ENCODE measurements around the gene TEX30. TPM values are rescaled to one million over a fixed set of nuclear protein-coding genes. Genes with fewer than 3 reads are reported as not detected.
"Not testable (repeated sequence)": the region's sequence is repeated elsewhere in the genome, so short reads cannot be mapped to it uniquely, and the experiment has no call there.

Gene TEX30
- total RNA-seq, 1 experiment from 2014 or later = 16.1 TPM

- peak; percentile 26 for DNase-seq
Observed at GRCh38 chr13:102793611-102794355, 20.2 kb upstream of the TEX30 start.

GRCh38 chr13:102792396-102792795 is 18.8 kb upstream of the TEX30 start:
- H3K4me3 ChIP-seq (ENCODE audit: insufficient read depth, low read depth, low read length) = no peak overlapping the region
- H3K36me3 ChIP-seq (replicated peaks; ENCODE audit: control insufficient read depth, insufficient read depth, low read length) = no peaks in the 10 kb centered on the region
- DNase-seq = no peak
- H3K27me3 ChIP-seq (ENCODE audit: control insufficient read depth, insufficient read depth, low read length) = no peaks in the 10 kb centered on the region

More at GRCh38 chr13:102793611-102794355, 20.2 kb upstream of the TEX30 start:
- Histone ChIP-seq H3K36me3 (replicated peaks; ENCODE audit: control insufficient read depth, insufficient read depth, low read length) (no peaks in the 10 kb centered on the region), H3K27me3 (ENCODE audit: control insufficient read depth, insufficient read depth, low read length) (peaks cover 3% of the 10 kb centered on the region; the same call in 1 of the 2 replicates), H3K4me3 (ENCODE audit: insufficient read depth, low read depth, low read length) (no peak overlapping the region)

- DNase-seq = no peak
- no peaks in the 10 kb centered on the region; the same call in 1 of the 2 replicates for H3K36me3 ChIP-seq (replicated peaks; ENCODE audit: control insufficient read depth, insufficient read depth, low read length)
- H3K27me3 ChIP-seq (ENCODE audit: control insufficient read depth, insufficient read depth, low read length) = no peaks in the 10 kb centered on the region
- H3K4me3 ChIP-seq (ENCODE audit: insufficient read depth, low read depth, low read length) = no peak overlapping the region
Observed at GRCh38 chr13:102788683-102789082, 15.1 kb upstream of the TEX30 start.

- Histone ChIP-seq H3K27me3 (ENCODE audit: control insufficient read depth, insufficient read depth, low read length) (no peaks in the 10 kb centered on the region), H3K36me3 (replicated peaks; ENCODE audit: control insufficient read depth, insufficient read depth, low read length) (no peaks in the 10 kb centered on the region; the same call in 1 of the 2 replicates), H3K4me3 (ENCODE audit: insufficient read depth, low read depth, low read length) (no peak overlapping the region)
- no peak for DNase-seq
Observed at GRCh38 chr13:102784483-102784882, 10.9 kb upstream of the TEX30 start.

- DNase-seq = no peak
- no peak overlapping the region for H3K4me3 ChIP-seq (ENCODE audit: insufficient read depth, low read depth, low read length)
- no peaks in the 10 kb centered on the region for H3K27me3 ChIP-seq (ENCODE audit: control insufficient read depth, insufficient read depth, low read length)
- no peaks in the 10 kb centered on the region; the same call in 1 of the 2 replicates for H3K36me3 ChIP-seq (replicated peaks; ENCODE audit: control insufficient read depth, insufficient read depth, low read length)
Observed at GRCh38 chr13:102781591-102781990, 8.0 kb upstream of the TEX30 start.

- not testable (repeated sequence) for H3K36me3 ChIP-seq (replicated peaks; ENCODE audit: control insufficient read depth, insufficient read depth, low read length); H3K4me3 ChIP-seq (ENCODE audit: insufficient read depth, low read depth, low read length); H3K27me3 ChIP-seq (ENCODE audit: control insufficient read depth, insufficient read depth, low read length); DNase-seq
Observed at GRCh38 chr13:102780656-102781055, 7.1 kb upstream of the TEX30 start.

- H3K27me3 ChIP-seq (ENCODE audit: control insufficient read depth, insufficient read depth, low read length) = no peaks in the 10 kb centered on the region
- H3K4me3 ChIP-seq (ENCODE audit: insufficient read depth, low read depth, low read length) = no peak overlapping the region
- DNase-seq = no peak
Observed at GRCh38 chr13:102779436-102780159, 6.0 kb upstream of the TEX30 start.

GRCh38 chr13:102777736-102778135 is 4.2 kb upstream of the TEX30 start:
- no peak for DNase-seq
- peaks cover 9% of the 10 kb centered on the region; the same call in 1 of the 2 replicates for H3K27me3 ChIP-seq (ENCODE audit: control insufficient read depth, insufficient read depth, low read length)
- H3K36me3 ChIP-seq (replicated peaks; ENCODE audit: control insufficient read depth, insufficient read depth, low read length) = no peaks in the 10 kb centered on the region
- H3K4me3 ChIP-seq (ENCODE audit: insufficient read depth, low read depth, low read length) = no peak overlapping the region

More at GRCh38 chr13:102779436-102780159, 6.0 kb upstream of the TEX30 start:
- H3K36me3 ChIP-seq (replicated peaks; ENCODE audit: control insufficient read depth, insufficient read depth, low read length) = no peaks in the 10 kb centered on the region

- Histone ChIP-seq H3K36me3 (replicated peaks; ENCODE audit: control insufficient read depth, insufficient read depth, low read length) (no peaks in the 10 kb centered on the region), H3K4me3 (ENCODE audit: insufficient read depth, low read depth, low read length) (no peak overlapping the region), H3K27me3 (ENCODE audit: control insufficient read depth, insufficient read depth, low read length) (peaks cover 11% of the 10 kb centered on the region; the same call in 1 of the 2 replicates)
- no peak for DNase-seq
Observed at GRCh38 chr13:102776271-102776670, 2.7 kb upstream of the TEX30 start.

- H3K36me3 ChIP-seq (replicated peaks; ENCODE audit: control insufficient read depth, insufficient read depth, low read length) = no peaks in the 10 kb centered on the region
- peaks cover 11% of the 10 kb centered on the region; the same call in 1 of the 2 replicates for H3K27me3 ChIP-seq (ENCODE audit: control insufficient read depth, insufficient read depth, low read length)
- no peak for DNase-seq
- H3K4me3 ChIP-seq (ENCODE audit: insufficient read depth, low read depth, low read length) = no peak overlapping the region
Observed at GRCh38 chr13:102774591-102775520, 1.3 kb upstream of the TEX30 start.

GRCh38 chr13:102774214-102774568 is 605 bp upstream of the TEX30 start:
- Histone ChIP-seq H3K36me3 (replicated peaks; ENCODE audit: control insufficient read depth, insufficient read depth, low read length) (no peaks in the 10 kb centered on the region), H3K27me3 (ENCODE audit: control insufficient read depth, insufficient read depth, low read length) (peaks cover 11% of the 10 kb centered on the region; the same call in 1 of the 2 replicates), H3K4me3 (ENCODE audit: insufficient read depth, low read depth, low read length) (peak overlapping the region; percentile 80)
- peak; percentile 4 for DNase-seq

GRCh38 chr13:102772042-102772425 is 1.6 kb downstream of the TEX30 start:
- no peak for DNase-seq
- Histone ChIP-seq H3K27me3 (ENCODE audit: control insufficient read depth, insufficient read depth, low read length) (peaks cover 11% of the 10 kb centered on the region; the same call in 1 of the 2 replicates), H3K4me3 (ENCODE audit: insufficient read depth, low read depth, low read length) (no peak overlapping the region), H3K36me3 (replicated peaks; ENCODE audit: control insufficient read depth, insufficient read depth, low read length) (no peaks in the 10 kb centered on the region)

- Histone ChIP-seq H3K4me3 (ENCODE audit: insufficient read depth, low read depth, low read length) (no peak overlapping the region), H3K36me3 (replicated peaks; ENCODE audit: control insufficient read depth, insufficient read depth, low read length) (no peaks in the 10 kb centered on the region), H3K27me3 (ENCODE audit: control insufficient read depth, insufficient read depth, low read length) (peaks cover 11% of the 10 kb centered on the region; the same call in 1 of the 2 replicates)
- no peak for DNase-seq
Observed at GRCh38 chr13:102771298-102772041, 2.1 kb downstream of the TEX30 start.

All from H7 (cell line).